ENCODE measurements around the gene ETS1.

ETS1 gene

GRCh38 chr11:128587415-128587814 is at the start of gene ETS1:
TSS of gene ETS1 (minus strand) at chr11:128587558. CDS start at chr11:128573130, 14,428 bp downstream.
- no peak for DNase-seq (ENCODE audit: low read depth in 2 of 2)

- no peak for DNase-seq (ENCODE audit: low read depth in 2 of 2)
These were observed 47.0 kb upstream of the ETS1 start for GRCh38 chr11:128634395-128634794.

GRCh38 chr11:128633384-128633965 is 46.1 kb upstream of the ETS1 start:
- no peak for DNase-seq (ENCODE audit: low read depth in 2 of 2)

- DNase-seq (ENCODE audit: low read depth in 2 of 2), result no peak
These were observed 44.9 kb upstream of the ETS1 start for GRCh38 chr11:128632141-128632791.

GRCh38 chr11:128630367-128631230 is 43.2 kb upstream of the ETS1 start:
- DNase-seq (ENCODE audit: low read depth in 2 of 2), result peak; percentile 79 to 83

- no peak for DNase-seq (ENCODE audit: low read depth in 2 of 2)
These were observed 42.3 kb upstream of the ETS1 start for GRCh38 chr11:128629516-128630106.

GRCh38 chr11:128628686-128629085 is 41.3 kb upstream of the ETS1 start:
- no peak for DNase-seq (ENCODE audit: low read depth in 2 of 2)

- DNase-seq (ENCODE audit: low read depth in 2 of 2), result no peak
These were observed 40.9 kb upstream of the ETS1 start for GRCh38 chr11:128628325-128628673.

- DNase-seq (ENCODE audit: low read depth in 2 of 2), result no peak
These were observed 40.4 kb upstream of the ETS1 start for GRCh38 chr11:128627666-128628324.

- DNase-seq (ENCODE audit: low read depth in 2 of 2), result no peak
These were observed 39.7 kb upstream of the ETS1 start for GRCh38 chr11:128626913-128627665.

- DNase-seq (ENCODE audit: low read depth in 2 of 2), result no peak
These were observed 38.4 kb upstream of the ETS1 start for GRCh38 chr11:128625746-128626145.

- DNase-seq (ENCODE audit: low read depth in 2 of 2), result no peak
These were observed 38.0 kb upstream of the ETS1 start for GRCh38 chr11:128625326-128625725.

GRCh38 chr11:128624269-128625175 is 37.2 kb upstream of the ETS1 start:
- peak in 1 of 2 donors; percentile 33 for DNase-seq (ENCODE audit: low read depth in 2 of 2)

- DNase-seq (ENCODE audit: low read depth in 2 of 2), result no peak
These were observed 35.7 kb upstream of the ETS1 start for GRCh38 chr11:128623091-128623490.

GRCh38 chr11:128621601-128622501 is 34.5 kb upstream of the ETS1 start:
- DNase-seq (ENCODE audit: low read depth in 2 of 2), result no peak

- DNase-seq (ENCODE audit: low read depth in 2 of 2), result no peak
These were observed 33.1 kb upstream of the ETS1 start for GRCh38 chr11:128620309-128621100.

GRCh38 chr11:128619540-128620308 is 32.4 kb upstream of the ETS1 start:
- no peak for DNase-seq (ENCODE audit: low read depth in 2 of 2)

All from activated CD8-positive, alpha-beta memory T cell treated with anti-CD3 and anti-CD28 coated beads for 4 hours (primary cell).